H1 (cell line): Measurements from ENCODE around the gene UBE2Q2.

Experiments used
- CTCF ChIP-seq, 3 experiments: IDR thresholded peaks; 1 replicate in 2 of 3; 2 replicates in 1 of 3; pipeline versions ENCODE4 v1.5.1 to v1.6.1; 2011; ENCODE audit warnings: low read length in 3 of 3, mild to moderate bottlenecking in 3 of 3, inconsistent platforms in 2 of 3, low read depth in 1 of 3, moderate library complexity in 1 of 3; ENCODE audit not compliant: insufficient read depth in 1 of 3; ENCODE audit errors: control extremely low read depth in 1 of 3
- TBP ChIP-seq: IDR thresholded peaks from 2 replicates; pipeline ENCODE4 v1.6.1; 2011; ENCODE audit warnings: low read depth, low read length, improper control_type of control experiment

GRCh38 chr15:75832114-75832513, 11.1 kb upstream of the UBE2Q2 start:
- TF ChIP-seq TBP (no peak), CTCF (IDR thresholded peaks at IDR 0.05; ENCODE audit: control extremely low read depth in 1 of 3, insufficient read depth in 1 of 3, low read depth in 1 of 3, low read length in 3 of 3) (no peak)
